Osteocyte (in vitro differentiated cells): Measurements from ENCODE around the gene RPTN. TPM values are rescaled to one million over a fixed set of nuclear protein-coding genes. Genes with fewer than 3 reads are reported as not detected.

Experiments used
- DNase-seq: peaks from one replicate; pipeline ENCODE4 v3.0.0; 2021; ENCODE audit warnings: mixed read lengths; ENCODE audit not compliant: unreplicated experiment; ENCODE audit errors: extremely low spot score
- H3K27ac Mint-ChIP-seq: one replicate; pipeline ENCODE4 v1.8.0; 2021; ENCODE audit warnings: mild to moderate bottlenecking, mixed read lengths; ENCODE audit not compliant: unreplicated experiment
- H3K27me3 Mint-ChIP-seq: one replicate; pipeline ENCODE4 v1.8.0; 2021; ENCODE audit warnings: mixed read lengths; ENCODE audit not compliant: unreplicated experiment
- H3K36me3 Mint-ChIP-seq: one replicate; pipeline ENCODE4 v1.8.0; 2021; ENCODE audit warnings: mixed read lengths; ENCODE audit not compliant: unreplicated experiment
- H3K4me1 Mint-ChIP-seq: one replicate; pipeline ENCODE4 v1.8.0; 2021; ENCODE audit warnings: mixed read lengths; ENCODE audit not compliant: unreplicated experiment
- H3K4me3 Mint-ChIP-seq: one replicate; pipeline ENCODE4 v1.8.0; 2021; ENCODE audit warnings: mild to moderate bottlenecking, moderate library complexity, mixed read lengths; ENCODE audit not compliant: unreplicated experiment
- H3K9me3 Mint-ChIP-seq: one replicate; pipeline ENCODE4 v1.8.0; 2021; ENCODE audit warnings: mixed read lengths; ENCODE audit not compliant: unreplicated experiment
- total RNA-seq: library from RNA; stranded (reverse); gene quantifications from 2 replicates; pipeline ENCODE4 v1.2.1, GENCODE V29; 2021
- TF ChIP-seq, protein P1 (sequence below): fragments of 200-600 bp; sonication (generic); IDR thresholded peaks from 2 replicates; pipeline ENCODE4 v1.5.0; 2021; ENCODE audit warnings: antibody characterized with exemption, mild to moderate bottlenecking, moderate library complexity

The RPTN gene
- total RNA-seq, 1 donor from 2014 or later, result not detected

GRCh38 chr1:152118915-152119314, 40.1 kb downstream of the RPTN start:
- peaks cover 36% of the 10 kb centered on the region for H3K27me3 Mint-ChIP-seq
- TF ChIP-seq, protein P1, sequence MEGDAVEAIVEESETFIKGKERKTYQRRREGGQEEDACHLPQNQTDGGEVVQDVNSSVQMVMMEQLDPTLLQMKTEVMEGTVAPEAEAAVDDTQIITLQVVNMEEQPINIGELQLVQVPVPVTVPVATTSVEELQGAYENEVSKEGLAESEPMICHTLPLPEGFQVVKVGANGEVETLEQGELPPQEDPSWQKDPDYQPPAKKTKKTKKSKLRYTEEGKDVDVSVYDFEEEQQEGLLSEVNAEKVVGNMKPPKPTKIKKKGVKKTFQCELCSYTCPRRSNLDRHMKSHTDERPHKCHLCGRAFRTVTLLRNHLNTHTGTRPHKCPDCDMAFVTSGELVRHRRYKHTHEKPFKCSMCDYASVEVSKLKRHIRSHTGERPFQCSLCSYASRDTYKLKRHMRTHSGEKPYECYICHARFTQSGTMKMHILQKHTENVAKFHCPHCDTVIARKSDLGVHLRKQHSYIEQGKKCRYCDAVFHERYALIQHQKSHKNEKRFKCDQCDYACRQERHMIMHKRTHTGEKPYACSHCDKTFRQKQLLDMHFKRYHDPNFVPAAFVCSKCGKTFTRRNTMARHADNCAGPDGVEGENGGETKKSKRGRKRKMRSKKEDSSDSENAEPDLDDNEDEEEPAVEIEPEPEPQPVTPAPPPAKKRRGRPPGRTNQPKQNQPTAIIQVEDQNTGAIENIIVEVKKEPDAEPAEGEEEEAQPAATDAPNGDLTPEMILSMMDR, result no peak
- DNase-seq, result no peak

DNA sequence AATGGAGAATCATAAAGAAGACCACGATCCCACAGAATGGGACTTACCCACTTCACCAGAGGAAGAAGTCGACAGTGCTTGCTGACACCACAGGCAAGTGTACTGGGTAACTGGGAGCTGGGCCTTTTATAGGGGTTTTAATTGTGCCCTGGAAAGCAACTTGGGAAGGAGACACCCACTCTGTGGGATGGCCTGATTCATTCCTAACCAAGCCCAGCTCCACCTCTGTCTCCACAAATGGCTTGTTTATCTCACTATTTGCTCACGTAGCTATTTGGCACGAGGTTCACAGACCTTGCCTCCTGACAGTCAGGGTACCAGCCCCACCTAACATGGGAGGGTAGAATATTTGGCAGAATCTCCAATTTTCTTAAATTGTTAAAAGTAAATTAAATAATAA, 43.7 kb downstream of the RPTN start, which contains the start of gene TCHH:
Gene TCHH, minus strand, starts transcription at position 101 of the 400 bp plus-strand sequence. CDS start 1,364 bp downstream, outside the sequence.
- Mint-ChIP-seq H3K36me3 (no peaks in the 10 kb centered on the region), H3K9me3 (no peaks in the 10 kb centered on the region), H3K4me3 (no peak within 1 kb of the TSS), H3K27ac (no peak within 1 kb of the TSS), H3K4me1 (no peaks in the 10 kb centered on the region), H3K27me3 (peaks cover 27% of the 10 kb centered on the region)
- TF ChIP-seq, protein P1, result no peak
- DNase-seq, result no peak

More at GRCh38 chr1:152118915-152119314, 40.1 kb downstream of the RPTN start:
- H3K27ac Mint-ChIP-seq, result no peak overlapping the region
- H3K4me1 Mint-ChIP-seq, result no peaks in the 10 kb centered on the region
- no peaks in the 10 kb centered on the region for H3K36me3 Mint-ChIP-seq
- H3K4me3 Mint-ChIP-seq, result no peak overlapping the region
- no peaks in the 10 kb centered on the region for H3K9me3 Mint-ChIP-seq

DNA sequence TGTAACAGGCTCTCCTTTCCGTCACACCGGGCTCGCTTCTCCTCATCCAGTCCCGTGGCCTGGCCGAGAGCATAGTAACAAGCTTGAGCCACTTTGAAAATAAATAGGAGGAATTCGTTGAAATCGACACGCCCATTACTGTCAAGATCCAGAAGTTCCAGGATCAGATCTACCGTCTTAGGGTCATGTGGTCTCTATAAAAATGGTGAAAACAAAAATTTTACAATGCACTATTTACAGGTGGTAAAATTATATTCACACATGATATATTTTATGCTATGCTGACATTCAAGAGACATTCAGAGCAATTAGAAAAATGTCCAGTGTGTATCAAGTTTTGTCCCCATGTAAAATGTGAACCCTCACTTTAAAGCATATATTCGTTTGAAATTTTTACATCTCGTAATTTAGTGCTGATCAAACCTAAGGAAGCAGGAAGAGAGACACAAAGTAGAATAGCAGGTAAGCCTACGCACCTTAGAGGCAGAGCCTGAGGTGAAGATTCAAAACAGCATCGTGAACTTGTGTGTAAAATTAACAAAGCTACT, 46.1 kb downstream of the RPTN start:
- Mint-ChIP-seq H3K4me3 (no peak overlapping the region), H3K27ac (no peak overlapping the region), H3K9me3 (no peaks in the 10 kb centered on the region), H3K36me3 (no peaks in the 10 kb centered on the region), H3K4me1 (no peaks in the 10 kb centered on the region), H3K27me3 (peaks cover 13% of the 10 kb centered on the region)
- TF ChIP-seq, protein P1, result no peak
- DNase-seq, result no peak

- Mint-ChIP-seq H3K4me3 (no peak overlapping the region), H3K27me3 (peaks cover 10% of the 10 kb centered on the region), H3K27ac (no peak overlapping the region), H3K36me3 (no peaks in the 10 kb centered on the region), H3K4me1 (no peaks in the 10 kb centered on the region), H3K9me3 (peaks cover 6% of the 10 kb centered on the region)
- DNase-seq, result no peak
- TF ChIP-seq, protein P1, result no peak
Observed at GRCh38 chr1:152112101-152112884, 46.7 kb downstream of the RPTN start.

DNA sequence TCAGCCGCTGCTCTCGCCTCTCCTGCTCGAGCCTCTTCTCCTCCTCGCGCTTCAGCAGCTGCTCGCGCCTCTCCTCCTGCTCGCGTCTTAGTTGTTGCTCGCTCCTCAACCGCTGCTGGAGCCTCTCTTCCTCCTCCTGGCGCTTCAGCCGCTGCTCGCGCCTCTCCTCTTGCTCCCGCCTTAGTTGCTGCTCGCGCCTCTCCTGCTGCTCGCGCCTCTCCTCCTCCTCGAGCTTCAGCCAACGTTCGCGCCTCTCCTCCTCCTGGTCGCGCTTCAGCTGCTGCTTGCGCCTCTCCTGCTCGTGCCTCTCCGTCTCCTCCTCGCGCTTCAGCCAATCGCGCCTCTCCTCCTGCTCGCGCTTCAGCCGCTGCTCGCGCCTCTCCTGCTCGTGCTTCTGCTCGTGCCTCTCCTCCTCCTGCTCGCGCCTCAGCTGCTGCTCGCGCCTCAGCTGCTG, 47.5 kb downstream of the RPTN start:
- DNase-seq, result no peak
- no peaks in the 10 kb centered on the region for H3K4me1 Mint-ChIP-seq
- TF ChIP-seq, protein P1, result no peak
- no peak overlapping the region for H3K27ac Mint-ChIP-seq
- H3K27me3 Mint-ChIP-seq, result peaks cover 5% of the 10 kb centered on the region
- no peaks in the 10 kb centered on the region for H3K36me3 Mint-ChIP-seq
- H3K9me3 Mint-ChIP-seq, result peaks cover 6% of the 10 kb centered on the region
- no peak overlapping the region for H3K4me3 Mint-ChIP-seq
